Fibroblast of peridontal ligament (primary cell): ENCODE results near the gene ZNF649.
"Not testable (repeated sequence)": the region's sequence is repeated elsewhere in the genome, so short reads cannot be mapped to it uniquely, and the experiment has no call there.

Experiments used
- DNase-seq: peaks from one replicate; pipeline ENCODE4 v3.0.0-alpha.2; 2010; ENCODE audit errors: extremely low read depth

Gene ZNF649

DNA sequence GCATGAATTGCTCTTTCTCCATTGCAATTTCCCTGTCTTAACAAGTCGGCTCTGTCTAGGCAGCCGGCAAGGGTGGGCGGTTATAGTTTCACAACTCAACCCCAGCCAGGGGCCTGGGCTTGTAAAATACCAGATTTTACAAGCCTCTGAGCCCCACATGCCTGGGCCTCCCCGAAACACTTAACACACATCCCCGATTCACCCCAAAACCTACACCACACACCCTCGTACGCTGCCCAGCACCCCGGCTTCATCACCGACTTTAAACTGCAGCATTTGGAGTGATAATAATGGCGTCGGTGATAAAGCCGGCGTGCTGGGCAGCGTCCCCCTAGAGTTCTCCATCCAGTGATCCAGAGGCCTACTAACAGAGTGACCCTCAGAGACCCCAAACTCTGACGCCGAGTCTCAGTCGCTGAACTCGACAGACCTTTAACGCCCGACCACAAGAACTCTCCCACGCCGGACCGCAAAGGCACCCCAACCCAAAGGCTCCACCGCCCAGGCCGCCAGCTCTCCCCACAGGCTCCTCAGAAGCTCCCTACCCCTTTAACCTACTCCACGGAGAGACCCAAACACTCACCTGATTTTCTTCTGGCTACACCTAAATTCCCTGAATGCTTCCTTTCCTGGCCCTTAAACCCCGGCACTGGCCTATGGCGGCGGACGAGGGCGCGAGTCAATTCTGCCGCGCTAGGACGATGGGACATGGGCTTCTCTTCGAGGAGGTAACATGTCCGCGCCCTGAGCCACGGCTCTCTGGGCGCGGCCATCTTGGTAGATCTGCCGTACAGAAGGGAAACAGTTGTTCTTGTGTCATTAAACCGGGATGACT, at the start of gene ZNF649:
Gene ZNF649, minus strand, starts transcription at position 687 of the 835 bp plus-strand sequence. CDS start 4,910 bp downstream, outside the sequence.
- peak; percentile 80 for DNase-seq

DNA sequence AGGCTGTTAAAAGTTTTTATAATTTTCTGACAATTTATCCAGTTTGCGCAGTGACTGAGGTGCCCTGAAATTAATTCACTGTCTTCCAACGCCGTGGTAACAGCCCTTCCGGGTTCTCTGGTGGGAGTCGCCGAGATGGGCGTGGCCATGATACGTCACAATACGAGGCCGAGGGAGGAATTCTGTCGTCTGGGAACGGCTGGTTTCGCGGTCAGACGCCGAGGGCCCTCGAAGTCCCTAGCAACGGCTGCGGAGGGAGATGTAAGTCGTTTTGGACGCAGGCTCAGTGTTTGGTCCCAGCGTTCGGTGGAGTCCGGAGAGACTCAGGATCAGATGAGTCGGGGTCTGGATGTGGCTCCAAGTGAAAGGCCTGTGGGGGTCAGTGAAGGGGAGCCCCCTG, 44.2 kb upstream of the ZNF649 start:
- peak; percentile 72 for DNase-seq

DNA sequence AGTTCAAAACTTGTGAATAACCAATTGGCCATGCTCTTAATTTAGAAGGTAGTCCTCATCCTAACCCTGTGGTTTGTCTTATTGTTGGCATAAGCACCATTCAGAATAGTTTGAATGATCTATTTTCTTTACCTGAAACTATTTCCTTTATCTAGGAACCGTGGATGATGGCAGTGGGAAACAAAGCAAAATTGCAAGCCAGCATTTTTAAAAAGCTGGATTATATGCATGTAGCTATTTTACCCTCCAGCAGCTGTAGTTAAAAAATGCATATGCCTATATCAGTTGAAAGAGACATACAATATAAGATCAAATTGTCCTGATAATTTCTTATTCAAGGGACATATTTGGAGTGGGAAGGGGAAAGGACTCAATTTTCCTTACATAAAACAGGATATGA, 41.8 kb upstream of the ZNF649 start:
- no peak for DNase-seq

GRCh38 chr19:51944798-51945552, 40.2 kb upstream of the ZNF649 start:
- peak; percentile 4 for DNase-seq

DNA sequence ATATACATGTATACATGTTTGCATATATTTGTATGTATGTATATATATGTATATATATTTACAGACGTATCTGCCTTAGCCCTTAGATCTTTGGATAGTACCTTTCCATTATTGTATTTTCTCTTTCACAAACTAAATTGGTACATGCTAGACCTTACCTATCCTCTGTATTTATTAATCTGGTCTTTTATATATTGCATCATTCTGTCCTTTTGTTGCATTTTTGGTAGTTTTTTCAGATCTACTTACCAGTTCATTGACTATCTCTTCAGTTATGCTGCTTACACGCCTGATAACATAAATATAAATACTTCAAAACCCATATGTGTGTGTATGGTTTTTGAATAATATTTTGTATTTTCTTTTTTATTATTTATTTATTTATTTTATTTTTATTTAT, 34.1 kb upstream of the ZNF649 start:
- no peak for DNase-seq

DNA sequence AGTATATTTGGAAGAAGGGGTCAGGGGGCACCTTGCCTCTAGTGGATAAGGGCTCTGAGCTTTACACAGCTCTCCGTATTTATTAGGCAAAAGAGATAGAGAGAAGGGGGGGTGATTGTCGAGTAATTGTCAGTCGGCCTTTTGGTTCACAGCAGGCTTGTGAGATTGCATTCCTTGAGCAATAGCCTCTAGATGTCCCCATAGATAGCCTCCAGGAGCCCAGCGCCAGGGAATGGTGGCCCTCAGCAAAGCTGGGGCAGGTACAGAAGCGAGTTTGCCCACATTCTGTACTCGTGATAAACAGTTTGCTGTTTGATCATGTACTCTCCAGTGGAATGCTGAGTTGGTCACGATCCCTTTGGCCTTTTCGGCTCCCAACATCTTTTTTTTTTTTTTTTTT, 27.1 kb upstream of the ZNF649 start:
- DNase-seq: no peak

DNA sequence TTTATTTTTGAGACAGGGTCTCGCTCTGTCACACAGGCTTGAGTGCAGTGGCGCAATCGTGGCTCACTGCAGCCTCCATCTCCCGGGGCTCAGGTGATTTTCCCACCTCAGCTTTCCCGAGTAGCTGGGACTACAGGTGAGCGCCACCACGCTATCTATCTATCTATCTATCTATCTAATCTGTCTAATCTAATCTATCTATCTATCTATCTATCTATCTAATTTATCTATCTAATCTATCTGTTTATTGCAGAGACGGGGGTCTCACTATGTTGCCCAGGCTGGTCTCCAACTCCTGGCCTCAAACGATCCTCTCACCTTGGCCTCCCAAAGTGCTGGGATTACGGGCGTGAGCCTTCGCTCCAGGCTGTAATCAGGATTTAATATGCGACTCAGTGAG, 23.0 kb upstream of the ZNF649 start:
- DNase-seq: no peak

DNA sequence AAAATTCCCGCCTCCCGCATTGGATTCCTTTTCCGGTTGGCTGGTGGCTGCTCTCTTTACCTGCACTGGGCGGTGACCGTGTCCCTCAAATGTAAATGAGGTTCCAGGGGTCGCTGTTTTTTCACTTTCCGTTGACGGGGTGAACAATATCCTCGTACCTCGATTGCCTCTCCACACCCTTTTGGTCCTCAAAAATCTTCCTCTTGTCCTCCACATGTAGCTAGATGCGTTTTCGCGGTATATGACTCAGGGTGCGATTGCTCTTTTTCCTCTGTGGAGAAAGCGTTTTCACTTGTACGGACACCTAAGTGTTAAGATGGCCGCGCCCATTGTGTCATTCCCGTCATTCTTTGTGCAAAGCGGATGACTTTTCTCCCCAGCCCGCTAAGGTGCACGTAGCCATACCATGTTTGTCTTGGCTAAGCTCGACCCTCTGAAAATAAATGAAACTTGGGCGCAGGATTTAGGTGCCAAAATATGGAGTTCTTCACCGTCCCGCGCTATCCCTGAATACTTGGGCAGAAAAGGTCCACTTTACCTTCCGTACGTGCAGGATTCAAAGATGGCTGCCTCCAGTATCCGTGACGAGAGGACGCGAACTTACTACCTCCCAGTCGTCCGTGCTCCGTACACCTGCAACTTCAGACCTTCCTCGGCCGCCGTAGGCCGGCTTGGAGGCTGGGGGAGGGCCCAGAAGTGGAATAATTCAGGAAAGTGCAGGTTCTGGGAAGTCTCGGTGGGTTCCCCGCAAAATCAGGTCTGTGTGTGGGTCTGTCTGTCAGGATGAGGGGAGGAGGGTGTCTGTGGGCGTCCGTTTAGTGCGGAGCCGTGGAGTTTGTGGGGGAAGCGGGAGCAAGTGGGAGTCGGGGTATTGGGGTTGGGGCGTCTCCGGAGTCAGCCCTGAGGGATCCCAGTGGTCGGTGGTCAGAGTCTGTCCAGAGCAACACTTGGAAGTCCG, 22.2 kb upstream of the ZNF649 start, which contains the start of gene ZNF613:
Gene ZNF613, plus strand, starts transcription at position 689 of the 958 bp plus-strand sequence. CDS start 8,749 bp downstream, outside the sequence.
- peak; percentile 93 for DNase-seq

- no peak for DNase-seq
Observed at GRCh38 chr19:51926426-51926783, 21.6 kb upstream of the ZNF649 start.

DNA sequence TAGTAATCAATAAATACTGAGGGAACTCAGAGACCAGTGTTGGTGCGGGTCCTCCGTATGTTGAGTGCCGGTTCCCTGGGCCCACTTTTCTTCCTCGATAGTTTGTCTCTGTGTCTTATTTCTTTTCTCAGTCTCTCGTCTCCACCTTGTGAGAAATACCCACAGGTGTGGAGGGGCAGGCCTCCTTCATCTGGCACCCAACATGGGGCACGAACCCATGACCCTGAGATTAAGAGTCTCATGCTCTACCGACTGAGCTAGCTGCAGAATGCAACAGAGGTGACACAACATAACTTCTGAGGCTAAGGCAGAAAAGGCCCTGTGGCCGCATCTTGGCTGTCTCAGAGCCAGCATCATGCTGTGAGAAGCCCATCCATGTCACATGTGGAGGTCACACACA, 17.1 kb upstream of the ZNF649 start:
- DNase-seq: no peak

DNA sequence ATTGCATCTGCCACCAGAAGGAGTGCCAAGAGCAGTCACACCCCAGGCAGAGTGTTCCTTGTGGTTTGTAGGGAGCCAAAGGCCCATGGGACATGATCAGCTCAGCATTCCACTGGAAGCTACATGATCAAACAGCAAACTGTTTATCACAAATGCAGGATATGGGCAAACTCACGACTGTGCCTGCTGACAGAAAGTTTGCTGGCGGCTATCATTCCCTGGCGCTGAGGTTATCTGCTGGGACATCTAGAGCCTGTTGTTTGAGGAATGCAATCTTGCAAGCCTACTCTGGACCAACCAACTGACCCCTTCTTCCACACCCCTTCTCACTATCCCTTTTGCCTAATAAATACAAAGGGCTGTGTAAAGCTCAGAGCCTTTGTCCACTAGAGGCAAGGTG, 14.8 kb upstream of the ZNF649 start:
- no peak for DNase-seq

DNA sequence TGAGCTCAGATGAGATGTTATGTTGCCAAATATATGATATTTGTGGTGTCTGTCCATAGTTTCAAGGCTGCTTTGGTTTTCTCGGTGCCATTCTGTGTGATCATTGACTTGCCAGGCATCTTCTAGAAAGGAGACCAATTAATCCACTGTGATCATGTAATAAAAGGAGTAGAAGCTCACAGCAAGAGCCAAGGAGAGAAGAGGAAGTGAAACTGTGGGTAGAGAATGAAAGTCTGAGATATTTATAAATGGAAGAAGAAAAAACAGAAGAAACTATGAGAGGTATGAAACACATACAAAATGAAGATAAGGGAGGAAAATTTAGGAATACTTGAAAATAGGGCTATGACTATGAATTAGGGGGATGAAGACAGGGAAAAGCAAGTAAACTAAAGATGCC, 11.3 kb upstream of the ZNF649 start:
- DNase-seq: no peak

DNA sequence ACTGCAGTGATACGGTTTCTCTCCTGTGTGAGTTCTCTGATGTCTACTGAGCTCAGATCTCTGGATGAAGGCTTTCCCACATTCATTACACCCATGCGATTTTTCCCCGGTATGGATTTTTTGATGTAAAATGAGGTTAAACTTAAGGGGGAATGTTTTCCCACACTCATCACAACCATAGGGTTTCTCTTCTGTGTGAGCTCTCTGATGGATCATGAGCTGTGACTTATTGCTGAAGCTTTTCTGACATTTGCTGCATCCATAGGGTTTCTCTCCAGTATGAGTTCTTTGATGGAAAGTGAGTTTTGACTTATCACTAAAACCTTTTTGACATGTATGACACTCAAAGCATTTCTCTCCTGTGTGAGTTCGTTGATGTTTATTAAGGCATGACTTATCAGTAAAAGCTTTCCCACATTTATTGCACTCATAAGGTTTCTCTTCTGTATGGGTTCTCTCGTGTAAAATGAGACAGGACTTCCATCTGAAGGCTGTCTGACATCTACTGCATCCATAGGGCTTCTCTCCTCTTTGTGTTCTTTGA, 10.6 kb upstream of the ZNF649 start:
- DNase-seq: no peak

DNA sequence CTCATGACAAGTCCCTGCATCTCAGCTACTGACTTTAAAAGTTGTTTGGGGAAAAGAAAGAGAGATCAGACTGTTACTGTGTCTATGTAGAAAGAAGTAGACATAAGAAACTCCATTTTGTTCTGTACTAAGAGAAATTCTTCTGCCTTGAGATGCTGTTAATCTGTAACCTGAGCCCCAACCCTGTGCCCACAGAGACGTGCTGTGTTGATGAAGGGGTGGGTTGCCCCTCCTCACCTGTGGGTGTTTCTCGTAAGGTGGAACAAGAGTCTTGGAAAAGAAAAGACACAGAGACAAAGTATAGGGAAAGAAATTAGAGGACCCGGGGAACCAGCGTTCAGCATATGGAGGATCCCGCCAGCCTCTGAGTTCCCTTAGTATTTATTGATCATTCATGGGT, 3.2 kb upstream of the ZNF649 start:
- DNase-seq: not testable (repeated sequence)

GRCh38 chr19:51906108-51906507, 1.3 kb upstream of the ZNF649 start:
- not testable (repeated sequence) for DNase-seq

DNA sequence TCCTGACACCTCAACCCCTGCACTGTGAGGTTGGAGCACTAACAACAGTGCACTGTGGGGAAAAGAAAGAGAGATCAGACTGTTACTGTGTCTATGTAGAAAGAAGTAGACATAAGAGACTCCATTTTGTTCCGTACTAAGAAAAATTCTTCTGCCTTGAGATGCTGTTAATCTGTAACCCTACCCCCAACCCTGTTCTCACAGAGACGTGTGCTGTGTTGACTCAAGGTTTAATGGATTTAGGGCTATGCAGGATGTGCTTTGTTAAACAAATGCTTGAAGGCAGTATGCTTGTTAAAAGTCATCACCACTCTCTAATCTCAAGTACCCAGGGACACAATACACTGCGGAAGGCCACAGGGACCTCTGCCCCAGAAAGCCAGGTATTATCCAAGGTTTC, 822 bp upstream of the ZNF649 start:
- not testable (repeated sequence) for DNase-seq

- no peak for DNase-seq
Observed at GRCh38 chr19:51905206-51905605, 389 bp upstream of the ZNF649 start.

DNA sequence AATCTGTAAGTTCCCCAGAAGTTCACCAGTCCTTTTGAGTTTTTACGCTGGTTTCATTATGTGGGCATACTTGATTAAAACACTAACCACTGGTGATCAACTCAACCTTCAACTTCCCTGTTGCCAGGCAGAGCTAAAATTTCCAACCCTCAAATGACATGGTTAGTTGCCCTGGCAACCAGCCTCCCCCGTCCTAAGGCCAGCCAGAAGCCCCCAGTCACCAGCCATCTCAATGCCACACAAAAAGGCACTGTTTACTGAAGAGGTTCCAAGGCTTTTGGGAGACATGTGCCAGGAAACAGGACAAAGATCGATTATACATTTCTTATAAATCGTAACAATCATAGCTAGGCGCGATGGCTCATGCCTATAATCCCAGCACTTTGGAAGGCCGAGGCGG, 1.6 kb downstream of the ZNF649 start:
- no peak for DNase-seq

DNA sequence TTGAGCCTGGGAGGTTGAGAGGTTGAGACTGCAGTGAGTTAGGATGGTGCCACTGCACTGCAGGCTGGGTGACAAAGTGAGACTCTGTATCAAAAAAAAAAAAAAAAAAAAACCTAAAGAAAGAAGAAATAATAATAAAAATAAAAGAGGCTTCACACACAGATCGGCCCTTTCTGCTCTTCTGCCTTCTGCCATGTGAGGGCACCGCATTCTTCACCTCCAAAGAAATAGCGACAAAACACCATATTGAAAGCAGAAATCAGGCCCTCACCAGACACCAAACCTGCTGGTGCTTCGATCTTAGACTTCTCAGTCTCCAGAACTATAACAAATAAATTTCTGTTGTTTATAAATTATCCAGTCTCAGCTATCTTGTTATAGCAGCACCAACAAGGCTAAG, 3.0 kb downstream of the ZNF649 start:
- no peak for DNase-seq

DNA sequence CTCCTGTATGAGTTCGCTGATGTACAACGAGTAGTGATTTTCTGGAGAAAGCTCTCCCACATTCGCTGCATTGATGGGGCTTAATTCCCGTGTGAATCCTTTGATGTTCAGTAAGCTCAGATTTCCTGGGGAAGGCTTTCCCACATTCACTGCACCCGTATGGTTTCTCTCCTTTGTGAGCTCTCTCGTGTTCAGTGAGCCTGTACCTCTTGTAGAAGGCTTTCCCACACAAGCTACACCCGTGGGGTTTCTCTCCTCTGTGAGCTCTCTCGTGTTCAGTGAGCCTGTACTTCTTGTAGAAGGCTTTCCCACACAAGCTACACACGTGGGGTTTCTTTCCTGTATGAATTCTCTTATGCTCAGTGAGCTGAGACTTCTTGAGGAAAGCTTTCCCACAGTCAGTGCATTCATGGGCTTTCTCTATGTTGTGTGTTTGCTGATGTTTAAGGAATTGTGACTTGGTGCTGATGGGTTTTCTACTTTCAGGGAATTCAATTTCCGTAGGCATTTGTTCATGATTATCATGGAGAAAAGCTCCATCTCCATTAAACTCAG, 13.5 kb downstream of the ZNF649 start:
- peak; percentile 5 for DNase-seq

GRCh38 chr19:51889934-51890333, 14.9 kb downstream of the ZNF649 start:
- no peak for DNase-seq
